Ovary (tissue), 9 donors: ENCODE data around the gene SPG21. TPM values are rescaled to one million over a fixed set of nuclear protein-coding genes. Genes with fewer than 3 reads are reported as not detected.
A peak's percentile ranks its signal among the peaks of the same experiment; 100 is the strongest.

Experiments used
- DNase-seq, 5 donors: peaks; one replicate each; pipeline ENCODE4 v3.0.0-alpha.2; 2019 to 2020
- H3K27ac ChIP-seq, 2 donors: fragments of 200-600 bp; one replicate each; pipeline versions ENCODE4 v1.5.1 to v1.8.0; 2019 to 2022
- H3K27me3 ChIP-seq: fragments of 200-600 bp; one replicate; pipeline ENCODE4 v1.8.0; 2022
- H3K36me3 ChIP-seq: fragments of 200-600 bp; sonication (generic); one replicate; pipeline ENCODE4 v1.5.1; 2019
- H3K4me1 ChIP-seq: one replicate; pipeline ENCODE4 v1.8.1; 2013; ENCODE audit warnings: mild to moderate bottlenecking, moderate library complexity; ENCODE audit not compliant: insufficient read depth
- H3K4me3 ChIP-seq: fragments of 200-600 bp; sonication (generic); one replicate; pipeline ENCODE4 v1.5.1; 2017
- H3K9me3 ChIP-seq, 2 donors: fragments of 200-600 bp in 1 of 2; sonication (generic) in 1 of 2; one replicate each; pipeline versions ENCODE4 v1.5.1 to v1.8.1; 2013 to 2019; ENCODE audit warnings: mild to moderate bottlenecking in 1 of 2, moderate library complexity in 1 of 2
- CTCF ChIP-seq, 3 donors: fragments of 450-650 bp in 2 of 3; fragments of 200-600 bp in 1 of 3; IDR thresholded peaks; one replicate each; pipeline versions ENCODE4 v1.5.1 to v1.8.0; 2016 to 2022; ENCODE audit warnings: antibody characterized with exemption in 3 of 3, mild to moderate bottlenecking in 1 of 3
- EP300 ChIP-seq: sonication (generic); formaldehyde crosslinking; IDR thresholded peaks from one replicate; pipeline ENCODE4 v1.6.1; 2017; ENCODE audit warnings: antibody characterized with exemption
- POLR2A ChIP-seq: fragments of 450-650 bp; IDR thresholded peaks from one replicate; pipeline ENCODE4 v1.6.1; 2017; ENCODE audit warnings: antibody characterized with exemption, mild to moderate bottlenecking, moderate library complexity
- WGBS, 3 donors: extraction: QIAGEN DNeasy Blood & Tissue Kit in 1 of 3; methylation state at CpG; one replicate each; pipeline versions ENCODE4 v1.1.5 to v1.1.7; 2013 to 2017; 5-methylcytosine and 5-hydroxymethylcytosine counted together
- intact Hi-C, 4 donors: fragments of 100-400 bp; cut with DNase I; formaldehyde crosslinking; loops; one replicate each; pipeline versions ENCODE4 v1.11.0 to v1.15.1; 2022 to 2023
- polyA plus RNA-seq, 2 donors: library from polyadenylated mRNA; stranded (reverse); fragments of 200-250 nt in 1 of 2; fragments of 350-450 nt in 1 of 2; fragmentation: Illumina TruSeq in 1 of 2; extraction: RNeasy Lipid Tissue Mini Kit (QIAGEN cat#74804) in 1 of 2; gene quantifications; one replicate each; pipeline ENCODE4 v1.2.3, GENCODE V29; 2013 to 2014
- total RNA-seq, 7 donors: library from RNA; depleted of rRNA in 2 of 7; stranded (reverse); fragments of >200 nt in 2 of 7; fragmentation: NEBNext Ultra II Directional in 3 of 7; extraction: Animal tissue kit (Norgen Biotek cat#: 25700) in 3 of 7; gene quantifications; one replicate each; pipeline versions ENCODE4 v1.1.0 to v1.2.4, GENCODE V29; 2016 to 2023
- donor health status: DM: no; HTN: no; CAD: no; lungs with moderate emphysema.
- donor health status: DM: no; HTN: no; CAD: no.
- donor health status: Bipolar disorder and iron deficiency.
- donor health status: DM: yes; HTN: yes; CAD: no.
- donor health status: DM: no; HTN: no; CAD: no.
- donor health status: DM: yes; HTN: yes; CAD: no.

The SPG21 gene
- total and polyA plus RNA-seq, 9 donors, result 59.7 to 123 (median 84.0) TPM

GRCh38 chr15:64947211-64947610, 42.5 kb downstream of the SPG21 start:
- H3K4me3 ChIP-seq, result no peak overlapping the region
- H3K27me3 ChIP-seq, result no peaks in the 10 kb centered on the region
- no peak for DNase-seq
- no peak overlapping the region for H3K27ac ChIP-seq
- H3K4me1 ChIP-seq, result no peaks in the 10 kb centered on the region
- no peaks in the 10 kb centered on the region for H3K36me3 ChIP-seq
- TF ChIP-seq CTCF (IDR thresholded peaks at IDR 0.05) (no peak), POLR2A (no peak), EP300 (no peak)
- H3K9me3 ChIP-seq, result no peaks in the 10 kb centered on the region
- 80 to 89% (median 85%) methylated on average over 10 of the region's 10 CpGs for WGBS, 3 donors
- intact Hi-C loops, result no loop called here

- no peaks in the 10 kb centered on the region for H3K4me1 ChIP-seq
- no peak overlapping the region for H3K4me3 ChIP-seq
- H3K36me3 ChIP-seq, result no peaks in the 10 kb centered on the region
- no peak for TF ChIP-seq POLR2A
- no peak for TF ChIP-seq CTCF (IDR thresholded peaks at IDR 0.05)
- TF ChIP-seq EP300, result no peak
- no peak for DNase-seq
- H3K27me3 ChIP-seq, result no peaks in the 10 kb centered on the region
- 60 to 68% (median 67%) methylated on average over 4 of the region's 4 CpGs for WGBS, 3 donors
- no peak overlapping the region for H3K27ac ChIP-seq
- intact Hi-C loops, result no loop called here
- no peaks in the 10 kb centered on the region for H3K9me3 ChIP-seq
Observed at GRCh38 chr15:64944961-64945360, 44.8 kb downstream of the SPG21 start.

GRCh38 chr15:64943512-64944225, 46.0 kb downstream of the SPG21 start:
- DNase-seq, result peak in 1 of 5 donors; percentile 16
- TF ChIP-seq POLR2A (no peak), CTCF (IDR thresholded peaks at IDR 0.05) (no peak), EP300 (no peak)
- Histone ChIP-seq H3K36me3 (no peaks in the 10 kb centered on the region), H3K27ac (no peak overlapping the region), H3K4me3 (no peak overlapping the region), H3K9me3 (no peaks in the 10 kb centered on the region), H3K27me3 (no peaks in the 10 kb centered on the region), H3K4me1 (peaks cover under 1% of the 10 kb centered on the region)
- WGBS, 3 donors, result 82 to 93% (median 91%) methylated on average over 6 of the region's 6 CpGs
- intact Hi-C loops, result no loop called here

- Histone ChIP-seq H3K4me1 (peaks cover 6% of the 10 kb centered on the region), H3K4me3 (no peak overlapping the region), H3K9me3 (no peaks in the 10 kb centered on the region), H3K27me3 (no peaks in the 10 kb centered on the region), H3K36me3 (no peaks in the 10 kb centered on the region), H3K27ac (no peak overlapping the region)
- intact Hi-C loops, result no loop called here
- 76 to 81% (median 77%) methylated on average over 8 of the region's 8 CpGs for WGBS, 3 donors
- TF ChIP-seq EP300, result no peak
- no peak for TF ChIP-seq POLR2A
- no peak for TF ChIP-seq CTCF (IDR thresholded peaks at IDR 0.05)
- DNase-seq, result peak in 1 of 5 donors; percentile 11
Observed at GRCh38 chr15:64942356-64942755, 47.4 kb downstream of the SPG21 start.
